HUES64 (cell line): ENCODE results near the gene RLBP1.

Experiments
- H3K27ac ChIP-seq: 2 replicates; pipeline ENCODE4 v1.7.0; 2013; ENCODE audit warnings: low read depth, low read length, inconsistent platforms
- H3K27me3 ChIP-seq: 2 replicates; pipeline ENCODE4 v1.6.1; 2013; ENCODE audit warnings: mild to moderate bottlenecking, low read length; ENCODE audit not compliant: insufficient read depth
- H3K36me3 ChIP-seq: 2 replicates; pipeline ENCODE4 v1.6.1; 2013; ENCODE audit warnings: mild to moderate bottlenecking, low read length; ENCODE audit not compliant: insufficient read depth
- H3K4me1 ChIP-seq: 2 replicates; pipeline ENCODE4 v1.6.1; 2013; ENCODE audit warnings: mild to moderate bottlenecking, low read length, moderate library complexity; ENCODE audit not compliant: insufficient read depth
- H3K4me3 ChIP-seq: 2 replicates; pipeline ENCODE4 v1.5.1; 2013; ENCODE audit warnings: mild to moderate bottlenecking, low read length, moderate library complexity
- H3K9ac ChIP-seq: 2 replicates; pipeline ENCODE4 v1.6.1; 2013; ENCODE audit warnings: mild to moderate bottlenecking, low read depth, low read length
- H3K9me3 ChIP-seq: 2 replicates; pipeline ENCODE4 v1.6.1; 2013; ENCODE audit warnings: low read depth, low read length; ENCODE audit not compliant: insufficient read depth
- WGBS: fragments of 150-250, 120-280 bp; methylation state at CpG from one replicate; pipeline ENCODE4 v1.1.7; 2013; ENCODE audit warnings: missing lambda C conversion rate; 5-methylcytosine and 5-hydroxymethylcytosine counted together

The RLBP1 gene

DNA sequence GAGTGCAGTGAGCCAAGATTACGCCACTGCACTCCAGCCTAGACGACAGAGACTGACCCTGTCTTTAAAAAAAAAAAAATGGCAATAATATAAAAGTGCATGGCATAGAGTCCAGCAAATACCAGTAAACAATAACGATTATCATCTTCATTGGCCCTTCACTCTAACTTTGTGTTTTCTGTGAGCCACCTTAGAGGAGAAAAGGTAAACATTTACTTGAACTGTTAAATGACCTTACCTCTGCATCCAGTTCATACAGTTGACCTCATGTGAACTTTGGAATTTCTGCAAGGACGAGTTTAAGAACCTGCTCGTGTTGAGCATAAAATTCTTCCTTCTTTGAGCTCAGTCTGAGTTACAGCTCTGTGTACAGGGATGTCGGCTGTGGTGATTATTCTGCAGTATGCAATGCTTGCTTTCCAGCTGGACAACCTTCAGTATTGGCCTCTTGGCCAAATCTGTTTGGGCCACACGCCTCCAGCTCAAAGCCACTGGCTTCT is 56.6 kb downstream of the RLBP1 start:
- H3K36me3 ChIP-seq = no peaks in the 10 kb centered on the region
- H3K9ac ChIP-seq = no peak overlapping the region
- no peak overlapping the region for H3K4me3 ChIP-seq
- no peaks in the 10 kb centered on the region for H3K9me3 ChIP-seq
- no peak overlapping the region for H3K27ac ChIP-seq
- 98% methylated on average over 7 of the region's 7 CpGs for WGBS
- no peaks in the 10 kb centered on the region for H3K27me3 ChIP-seq
- peaks cover 27% of the 10 kb centered on the region for H3K4me1 ChIP-seq

DNA sequence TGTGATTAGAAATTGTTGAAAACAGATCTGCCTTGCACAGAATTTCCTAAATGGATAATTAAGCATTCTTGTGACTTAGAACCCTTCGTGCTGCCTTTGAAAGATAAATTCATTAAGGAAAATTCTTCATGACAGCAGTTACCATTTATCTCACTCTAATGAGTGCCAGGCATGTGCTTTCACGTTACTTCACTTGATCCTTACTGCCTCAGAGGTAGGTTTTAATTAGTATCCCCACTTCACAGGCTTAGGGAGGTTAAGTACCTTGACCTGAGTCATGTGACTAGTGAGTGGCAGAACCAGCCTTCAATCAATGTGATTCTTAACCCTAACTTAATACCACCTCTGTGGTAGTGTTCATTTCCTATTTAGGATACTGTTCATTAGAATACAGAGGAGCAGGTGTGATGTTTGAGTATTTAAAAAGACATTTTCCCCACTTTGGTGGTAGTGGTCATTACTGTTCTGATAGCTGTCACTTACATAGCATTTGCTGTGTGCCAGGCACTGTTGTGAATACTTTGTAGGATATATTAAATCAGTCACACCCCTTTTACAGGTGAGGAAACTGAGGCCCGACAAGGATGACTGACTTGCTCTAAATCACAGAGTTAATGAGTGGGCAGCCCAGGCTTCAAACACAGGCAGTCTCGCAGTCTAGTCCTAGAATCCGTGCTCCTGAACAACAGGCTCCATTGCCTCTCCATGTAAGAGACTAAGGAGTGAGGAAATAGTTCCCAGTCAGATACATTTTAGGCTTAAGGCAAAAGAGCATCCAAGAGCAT is 57.9 kb downstream of the RLBP1 start:
- WGBS = 91% methylated on average over 5 of the region's 5 CpGs
- Histone ChIP-seq H3K4me1 (peaks cover 27% of the 10 kb centered on the region), H3K4me3 (no peak overlapping the region), H3K36me3 (no peaks in the 10 kb centered on the region), H3K27me3 (no peaks in the 10 kb centered on the region), H3K9ac (no peak overlapping the region), H3K9me3 (no peaks in the 10 kb centered on the region), H3K27ac (no peak overlapping the region)

DNA sequence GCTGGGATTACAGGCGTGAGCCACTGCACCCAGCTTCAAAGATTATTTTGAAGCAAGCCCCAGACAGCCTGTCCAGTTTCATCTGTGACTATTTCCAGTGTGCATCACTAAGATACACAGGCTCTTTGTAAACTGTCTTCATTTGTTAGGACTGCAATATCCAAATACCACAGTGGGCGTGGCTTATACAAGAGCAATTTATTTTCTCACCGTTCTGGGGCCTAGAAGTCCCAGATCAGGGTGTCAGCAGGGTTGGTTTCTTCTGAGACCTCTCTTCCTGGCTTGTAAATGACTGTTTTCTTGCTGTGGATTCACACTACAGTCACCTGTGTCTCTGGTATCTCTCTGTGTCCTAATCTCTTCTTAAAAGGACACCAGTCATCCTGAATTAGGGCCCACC is 59.7 kb downstream of the RLBP1 start:
- 94% methylated on average over 3 of the region's 3 CpGs for WGBS
- Histone ChIP-seq H3K27me3 (no peaks in the 10 kb centered on the region), H3K4me1 (peaks cover 13% of the 10 kb centered on the region), H3K27ac (no peak overlapping the region), H3K4me3 (no peak overlapping the region), H3K36me3 (no peaks in the 10 kb centered on the region), H3K9me3 (no peaks in the 10 kb centered on the region), H3K9ac (no peak overlapping the region)
